ENCODE results near the gene SLCO3A1.
"Not testable (repeated sequence)": the region's sequence is repeated elsewhere in the genome, so short reads cannot be mapped to it uniquely, and the experiment has no call there.

SLCO3A1 gene

GRCh38 chr15:92195241-92195640, 341.7 kb downstream of the SLCO3A1 start:
- Histone ChIP-seq H3K9ac (ENCODE audit: low read length in 5 of 5) (no peak overlapping the region), H3K4me3 (ENCODE audit: low read depth in 1 of 5, low read length in 5 of 5) (no peak overlapping the region), H3K27ac (ENCODE audit: low read depth, low read length) (no peak overlapping the region), H3K4me1 (ENCODE audit: control insufficient read depth in 5 of 5, insufficient read depth in 5 of 5, low read length in 5 of 5) (no peaks in the 10 kb centered on the region), H3K9me3 (ENCODE audit: control insufficient read depth in 5 of 5, low read length in 5 of 5) (no peaks in the 10 kb centered on the region), H3K36me3 (ENCODE audit: control insufficient read depth in 5 of 5, insufficient read depth in 5 of 5, low read length in 5 of 5) (no peaks in the 10 kb centered on the region), H3K27me3 (ENCODE audit: control insufficient read depth in 5 of 5, insufficient read depth in 4 of 5, low read length in 5 of 5) (no peaks in the 10 kb centered on the region)

- H3K27me3 ChIP-seq (ENCODE audit: control insufficient read depth in 5 of 5, insufficient read depth in 4 of 5, low read length in 5 of 5), result no peaks in the 10 kb centered on the region
- no peak overlapping the region for H3K4me3 ChIP-seq (ENCODE audit: low read depth in 1 of 5, low read length in 5 of 5)
- no peaks in the 10 kb centered on the region for H3K4me1 ChIP-seq (ENCODE audit: control insufficient read depth in 5 of 5, insufficient read depth in 5 of 5, low read length in 5 of 5)
- no peaks in the 10 kb centered on the region for H3K36me3 ChIP-seq (ENCODE audit: control insufficient read depth in 5 of 5, insufficient read depth in 5 of 5, low read length in 5 of 5)
- H3K9ac ChIP-seq (ENCODE audit: low read length in 5 of 5), result no peak overlapping the region
- no peaks in the 10 kb centered on the region for H3K9me3 ChIP-seq (ENCODE audit: control insufficient read depth in 5 of 5, low read length in 5 of 5)
- H3K27ac ChIP-seq (ENCODE audit: low read depth, low read length), result no peak overlapping the region
These were observed 342.8 kb downstream of the SLCO3A1 start for GRCh38 chr15:92196342-92196741.

- Histone ChIP-seq H3K36me3 (ENCODE audit: control insufficient read depth in 5 of 5, insufficient read depth in 5 of 5, low read length in 5 of 5) (no peaks in the 10 kb centered on the region), H3K4me1 (ENCODE audit: control insufficient read depth in 5 of 5, insufficient read depth in 5 of 5, low read length in 5 of 5) (no peaks in the 10 kb centered on the region), H3K4me3 (ENCODE audit: low read depth in 1 of 5, low read length in 5 of 5) (no peak overlapping the region), H3K27me3 (ENCODE audit: control insufficient read depth in 5 of 5, insufficient read depth in 4 of 5, low read length in 5 of 5) (no peaks in the 10 kb centered on the region), H3K9ac (ENCODE audit: low read length in 5 of 5) (no peak overlapping the region), H3K9me3 (ENCODE audit: control insufficient read depth in 5 of 5, low read length in 5 of 5) (peaks cover 0 to 3% (median 0%) of the 10 kb centered on the region in 5 donors), H3K27ac (ENCODE audit: low read depth, low read length) (no peak overlapping the region)
These were observed 344.2 kb downstream of the SLCO3A1 start for GRCh38 chr15:92197746-92198145.

GRCh38 chr15:92200891-92201290, 347.4 kb downstream of the SLCO3A1 start:
- no peaks in the 10 kb centered on the region for H3K4me1 ChIP-seq (ENCODE audit: control insufficient read depth in 5 of 5, insufficient read depth in 5 of 5, low read length in 5 of 5)

GRCh38 chr15:92205255-92205739, 351.8 kb downstream of the SLCO3A1 start:
- H3K27me3 ChIP-seq (ENCODE audit: control insufficient read depth in 5 of 5, insufficient read depth in 4 of 5, low read length in 5 of 5), result no peaks in the 10 kb centered on the region
- no peak overlapping the region for H3K9ac ChIP-seq (ENCODE audit: low read length in 5 of 5)
- no peaks in the 10 kb centered on the region for H3K36me3 ChIP-seq (ENCODE audit: control insufficient read depth in 5 of 5, insufficient read depth in 5 of 5, low read length in 5 of 5)
- H3K4me3 ChIP-seq (ENCODE audit: low read depth in 1 of 5, low read length in 5 of 5), result no peak overlapping the region
- no peak overlapping the region for H3K27ac ChIP-seq (ENCODE audit: low read depth, low read length)
- H3K9me3 ChIP-seq (ENCODE audit: control insufficient read depth in 5 of 5, low read length in 5 of 5), result peaks cover 0 to 8% (median 6%) of the 10 kb centered on the region in 5 donors
- no peaks in the 10 kb centered on the region for H3K4me1 ChIP-seq (ENCODE audit: control insufficient read depth in 5 of 5, insufficient read depth in 5 of 5, low read length in 5 of 5)

More at GRCh38 chr15:92200891-92201290, 347.4 kb downstream of the SLCO3A1 start:
- Histone ChIP-seq H3K36me3 (ENCODE audit: control insufficient read depth in 5 of 5, insufficient read depth in 5 of 5, low read length in 5 of 5) (no peaks in the 10 kb centered on the region), H3K27me3 (ENCODE audit: control insufficient read depth in 5 of 5, insufficient read depth in 4 of 5, low read length in 5 of 5) (no peaks in the 10 kb centered on the region), H3K9ac (ENCODE audit: low read length in 5 of 5) (no peak overlapping the region), H3K27ac (ENCODE audit: low read depth, low read length) (no peak overlapping the region), H3K9me3 (ENCODE audit: control insufficient read depth in 5 of 5, low read length in 5 of 5) (peaks cover 0 to 8% (median 2%) of the 10 kb centered on the region in 5 donors), H3K4me3 (ENCODE audit: low read depth in 1 of 5, low read length in 5 of 5) (no peak overlapping the region)

- not testable (repeated sequence) for H3K27ac ChIP-seq (ENCODE audit: low read depth, low read length); H3K36me3 ChIP-seq (ENCODE audit: control insufficient read depth in 5 of 5, insufficient read depth in 5 of 5, low read length in 5 of 5); H3K27me3 ChIP-seq (ENCODE audit: control insufficient read depth in 5 of 5, insufficient read depth in 4 of 5, low read length in 5 of 5); H3K9ac ChIP-seq (ENCODE audit: low read length in 5 of 5); H3K4me1 ChIP-seq (ENCODE audit: control insufficient read depth in 5 of 5, insufficient read depth in 5 of 5, low read length in 5 of 5); H3K9me3 ChIP-seq (ENCODE audit: control insufficient read depth in 5 of 5, low read length in 5 of 5); H3K4me3 ChIP-seq (ENCODE audit: low read depth in 1 of 5, low read length in 5 of 5)
These were observed 354.1 kb downstream of the SLCO3A1 start for GRCh38 chr15:92207601-92208000.
